ENCODE data around the gene CALHM4.

CALHM4 gene

DNA sequence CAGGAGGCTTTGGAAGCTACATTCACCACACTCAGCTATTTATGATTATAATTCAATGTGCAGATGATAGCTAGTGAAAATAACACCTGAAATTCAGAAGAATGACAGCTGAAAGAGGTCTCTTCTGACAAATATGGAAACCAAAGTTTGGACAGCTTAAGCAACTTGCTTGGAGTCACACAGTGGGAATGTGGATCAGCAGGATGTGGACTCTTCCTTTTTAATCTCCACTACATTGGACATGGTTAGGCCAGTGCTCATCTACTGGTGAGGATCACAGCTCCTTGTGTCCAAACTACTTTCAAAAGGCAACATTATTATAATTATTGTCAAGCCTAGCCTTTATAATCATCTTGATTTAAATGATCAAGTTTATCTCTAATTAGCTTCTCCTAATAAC is 18.4 kb upstream of the CALHM4 start:
- Histone ChIP-seq H3K27ac (ENCODE audit: low read depth, low read length) (no peak overlapping the region), H3K4me3 (ENCODE audit: insufficient read depth, low read length, poor library complexity, severe bottlenecking) (no peak overlapping the region), H3K79me2 (ENCODE audit: insufficient read depth, low read length) (no peaks in the 10 kb centered on the region), H3K9me2 (replicated peaks; ENCODE audit: insufficient read depth, low read length) (no peaks in the 10 kb centered on the region), H2AFZ (ENCODE audit: low read depth, low read length, severe bottlenecking) (no peak overlapping the region), H3K27me3 (ENCODE audit: low read length) (no peaks in the 10 kb centered on the region), H3K9ac (ENCODE audit: low read length) (no peak overlapping the region), H3K36me3 (ENCODE audit: low read length) (no peaks in the 10 kb centered on the region), H3K9me3 (ENCODE audit: insufficient read depth, low read length) (no peaks in the 10 kb centered on the region), H3K4me2 (ENCODE audit: low read depth, low read length, poor library complexity, severe bottlenecking) (no peak overlapping the region), H4K20me1 (ENCODE audit: low read depth, low read length) (no peaks in the 10 kb centered on the region), H3F3A (ENCODE audit: insufficient read depth) (no peaks in the 10 kb centered on the region)
- TF ChIP-seq EZH2phosphoT487 (conservative IDR thresholded peaks at IDR 0.05; ENCODE audit: low read length), result no peak
- TF ChIP-seq, protein P1, sequence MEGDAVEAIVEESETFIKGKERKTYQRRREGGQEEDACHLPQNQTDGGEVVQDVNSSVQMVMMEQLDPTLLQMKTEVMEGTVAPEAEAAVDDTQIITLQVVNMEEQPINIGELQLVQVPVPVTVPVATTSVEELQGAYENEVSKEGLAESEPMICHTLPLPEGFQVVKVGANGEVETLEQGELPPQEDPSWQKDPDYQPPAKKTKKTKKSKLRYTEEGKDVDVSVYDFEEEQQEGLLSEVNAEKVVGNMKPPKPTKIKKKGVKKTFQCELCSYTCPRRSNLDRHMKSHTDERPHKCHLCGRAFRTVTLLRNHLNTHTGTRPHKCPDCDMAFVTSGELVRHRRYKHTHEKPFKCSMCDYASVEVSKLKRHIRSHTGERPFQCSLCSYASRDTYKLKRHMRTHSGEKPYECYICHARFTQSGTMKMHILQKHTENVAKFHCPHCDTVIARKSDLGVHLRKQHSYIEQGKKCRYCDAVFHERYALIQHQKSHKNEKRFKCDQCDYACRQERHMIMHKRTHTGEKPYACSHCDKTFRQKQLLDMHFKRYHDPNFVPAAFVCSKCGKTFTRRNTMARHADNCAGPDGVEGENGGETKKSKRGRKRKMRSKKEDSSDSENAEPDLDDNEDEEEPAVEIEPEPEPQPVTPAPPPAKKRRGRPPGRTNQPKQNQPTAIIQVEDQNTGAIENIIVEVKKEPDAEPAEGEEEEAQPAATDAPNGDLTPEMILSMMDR (IDR thresholded peaks at IDR 0.05; ENCODE audit: insufficient read depth, low read length, poor library complexity, severe bottlenecking), result no peak

DNA sequence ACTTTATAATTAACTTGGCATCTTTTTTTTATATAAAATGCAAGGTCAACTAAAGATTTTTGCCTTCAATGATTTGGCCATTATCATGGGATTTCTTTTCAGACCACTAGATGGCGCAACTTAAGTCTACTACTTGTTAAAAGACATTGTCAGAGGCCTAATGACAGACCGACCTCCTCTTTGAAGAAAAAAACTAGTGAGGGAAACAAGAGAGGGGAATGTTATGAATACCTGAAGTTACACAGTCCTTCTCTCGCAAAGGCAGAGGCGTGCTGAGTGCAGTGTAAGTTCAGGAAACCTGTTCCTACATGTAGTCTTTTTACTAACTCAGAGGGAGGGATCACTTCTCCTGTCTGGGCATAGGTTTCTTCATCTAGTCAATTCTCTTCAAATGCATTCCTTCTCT is 17.3 kb upstream of the CALHM4 start:
- no peak overlapping the region for H3K27ac ChIP-seq (ENCODE audit: low read depth, low read length)
- peak overlapping the region; percentile 24 for H2AFZ ChIP-seq (ENCODE audit: low read depth, low read length, severe bottlenecking)

DNA sequence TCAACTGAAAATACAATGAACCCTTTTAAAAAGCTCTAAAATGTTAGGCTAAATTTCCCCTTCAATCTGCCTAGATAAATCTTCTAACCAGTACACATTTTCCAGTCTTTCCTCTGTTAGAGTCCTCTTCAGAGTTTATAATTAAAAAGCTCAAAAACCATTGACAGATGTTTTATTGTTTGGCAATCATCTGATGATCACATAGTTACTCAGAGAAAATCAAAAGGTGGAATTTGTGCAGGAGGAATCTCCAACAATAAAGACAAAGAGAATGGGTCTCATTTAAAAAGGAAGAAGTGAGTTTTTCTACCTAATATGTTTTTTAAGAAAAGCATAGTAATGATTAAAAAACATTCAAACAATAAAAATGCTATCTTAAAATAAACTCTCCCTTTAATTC is 11.1 kb upstream of the CALHM4 start:
- H3K9me3 ChIP-seq (ENCODE audit: insufficient read depth, low read length), result no peaks in the 10 kb centered on the region
- no peaks in the 10 kb centered on the region for H3F3A ChIP-seq (ENCODE audit: insufficient read depth)
- H2AFZ ChIP-seq (ENCODE audit: low read depth, low read length, severe bottlenecking), result no peak overlapping the region
- H3K79me2 ChIP-seq (ENCODE audit: insufficient read depth, low read length), result no peaks in the 10 kb centered on the region
- no peak overlapping the region for H3K4me2 ChIP-seq (ENCODE audit: low read depth, low read length, poor library complexity, severe bottlenecking)
- no peaks in the 10 kb centered on the region for H4K20me1 ChIP-seq (ENCODE audit: low read depth, low read length)
- H3K9ac ChIP-seq (ENCODE audit: low read length), result no peak overlapping the region
- TF ChIP-seq, protein P1 (IDR thresholded peaks at IDR 0.05; ENCODE audit: insufficient read depth, low read length, poor library complexity, severe bottlenecking), result no peak
- no peak for TF ChIP-seq EZH2phosphoT487 (conservative IDR thresholded peaks at IDR 0.05; ENCODE audit: low read length)
- no peaks in the 10 kb centered on the region for H3K27me3 ChIP-seq (ENCODE audit: low read length)
- no peak overlapping the region for H3K4me3 ChIP-seq (ENCODE audit: insufficient read depth, low read length, poor library complexity, severe bottlenecking)
- no peaks in the 10 kb centered on the region for H3K9me2 ChIP-seq (replicated peaks; ENCODE audit: insufficient read depth, low read length)
- no peaks in the 10 kb centered on the region for H3K36me3 ChIP-seq (ENCODE audit: low read length)
- H3K27ac ChIP-seq (ENCODE audit: low read depth, low read length), result no peak overlapping the region

More for the DNA sequence above, 17.3 kb upstream of the CALHM4 start:
- Histone ChIP-seq H3K9me3 (ENCODE audit: insufficient read depth, low read length) (no peaks in the 10 kb centered on the region), H4K20me1 (ENCODE audit: low read depth, low read length) (no peaks in the 10 kb centered on the region), H3K36me3 (ENCODE audit: low read length) (no peaks in the 10 kb centered on the region), H3K27me3 (ENCODE audit: low read length) (no peaks in the 10 kb centered on the region), H3F3A (ENCODE audit: insufficient read depth) (no peaks in the 10 kb centered on the region), H3K9ac (ENCODE audit: low read length) (no peak overlapping the region), H3K9me2 (replicated peaks; ENCODE audit: insufficient read depth, low read length) (no peaks in the 10 kb centered on the region), H3K4me2 (ENCODE audit: low read depth, low read length, poor library complexity, severe bottlenecking) (no peak overlapping the region), H3K79me2 (ENCODE audit: insufficient read depth, low read length) (no peaks in the 10 kb centered on the region), H3K4me3 (ENCODE audit: insufficient read depth, low read length, poor library complexity, severe bottlenecking) (no peak overlapping the region)
- no peak for TF ChIP-seq EZH2phosphoT487 (conservative IDR thresholded peaks at IDR 0.05; ENCODE audit: low read length)
- TF ChIP-seq, protein P1 (IDR thresholded peaks at IDR 0.05; ENCODE audit: insufficient read depth, low read length, poor library complexity, severe bottlenecking), result peak; percentile 82

Measured in SU-DHL-6 (cell line).